HCT116 (cell line): ENCODE measurements around the gene TAT. TPM values are rescaled to one million over a fixed set of nuclear protein-coding genes. Genes with fewer than 3 reads are reported as not detected.

Experiments
- ATAC-seq: fragments of 200-7000 bp; cut with Tn5 transposase; 2 replicates; pipeline ENCODE4 v1.9.1; 2020; ENCODE audit warnings: mild to moderate bottlenecking, moderate library complexity
- BruUV-seq: library from RNA; stranded (reverse); fragments of 400-500 nt; replicated peaks from 2 replicates; lab custom pipeline; 2021; lab: Mats Ljungman, UMichigan
- CTCF ChIA-PET: fragments of 300-600 bp; sonication (Branson Sonifier 250); formaldehyde crosslinking; loops from one replicate; lab custom pipeline; 2021; ENCODE audit warnings: antibody characterized with exemption; lab: Charles Lee
- POLR2A ChIA-PET: fragments of 300-600, 350-600 bp; sonication (Branson Sonifier 250); formaldehyde crosslinking; loops from one replicate; lab custom pipeline; 2021; ENCODE audit warnings: antibody characterized with exemption; lab: Charles Lee
- RAD21 ChIA-PET, 2 experiments: fragments of 300-600 bp; sonication (Branson Sonifier 250); formaldehyde crosslinking; loops; one replicate each; lab custom pipeline; 2023; ENCODE audit warnings: low total read pairs in 2 of 2; ENCODE audit not compliant: uncharacterized antibody in 2 of 2, unreplicated experiment in 2 of 2, low non-redundant PET in 1 of 2; lab: Charles Lee
- DNase-seq: peaks from one replicate; pipeline ENCODE4 v3.0.0-alpha.2; 2010; ENCODE audit warnings: low read depth, low spot score
- H2AFZ ChIP-seq: fragments of 200-600 bp; shearing (Covaris generic), sonication (generic); 2 replicates; pipeline ENCODE4 v1.6.1; 2017; ENCODE audit warnings: low read depth, mixed run types, mixed read lengths, antibody characterized with exemption, low read length; ENCODE audit not compliant: poor library complexity, severe bottlenecking
- H3K27ac ChIP-seq: 2 replicates; pipeline ENCODE4 v1.5.1; 2012; ENCODE audit warnings: low read depth, low read length
- H3K27me3 ChIP-seq: fragments of 200-600 bp; sonication (generic); 2 replicates; pipeline ENCODE4 v1.6.1; 2016; ENCODE audit warnings: mixed run types, low read length, mixed read lengths; ENCODE audit not compliant: insufficient read depth
- H3K36me3 ChIP-seq, 2 experiments: fragments of 200-500 bp in 1 of 2; fragments of 200-600 bp in 1 of 2; sonication (Bioruptor generic) in 1 of 2; sonication (generic) in 1 of 2; 2 replicates each; pipeline versions ENCODE4 v1.5.1 to v1.6.1; 2014 to 2016; ENCODE audit warnings: low read length in 2 of 2, inconsistent platforms in 1 of 2, mixed read lengths in 1 of 2, mixed run types in 1 of 2; ENCODE audit not compliant: insufficient read depth in 2 of 2, control insufficient read depth in 1 of 2
- H3K4me1 ChIP-seq, 2 experiments: fragments of 200-600 bp in 1 of 2; sonication (generic) in 1 of 2; 2 replicates each; pipeline versions ENCODE4 v1.5.1 to v1.6.1; 2012 to 2017; ENCODE audit warnings: low read length in 2 of 2, inconsistent platforms in 1 of 2, mild to moderate bottlenecking in 1 of 2, mixed read lengths in 1 of 2, mixed run types in 1 of 2, moderate library complexity in 1 of 2; ENCODE audit not compliant: insufficient read depth in 2 of 2, control insufficient read depth in 1 of 2
- H3K4me2 ChIP-seq: fragments of 200-600 bp; sonication (generic); 2 replicates; pipeline ENCODE4 v1.6.1; 2017; ENCODE audit warnings: mixed run types, low read length, mixed read lengths
- H3K4me3 ChIP-seq, 2 experiments: fragments of 200-600 bp in 1 of 2; sonication (generic) in 1 of 2; replicated peaks in 1 of 2; 2 replicates each; pipeline ENCODE4 v1.5.1; 2011 to 2016; ENCODE audit warnings: low read length in 2 of 2, control low read depth in 1 of 2, low read depth in 1 of 2, mild to moderate bottlenecking in 1 of 2, mixed read lengths in 1 of 2, mixed run types in 1 of 2
- H3K79me2 ChIP-seq: fragments of 200-600 bp; sonication (generic); 2 replicates; pipeline ENCODE4 v1.6.1; 2017; ENCODE audit warnings: mild to moderate bottlenecking, mixed run types, low read length, moderate library complexity, mixed read lengths; ENCODE audit not compliant: insufficient read depth
- H3K9ac ChIP-seq: fragments of 200-600 bp; sonication (generic); 2 replicates; pipeline ENCODE4 v1.6.1; 2016; ENCODE audit warnings: low read length, mixed read lengths
- H3K9me2 ChIP-seq: fragments of 200-600 bp; sonication (generic), shearing (Covaris generic); 2 replicates; pipeline ENCODE4 v1.6.1; 2017; ENCODE audit warnings: mixed run types, mild to moderate bottlenecking, moderate library complexity; ENCODE audit not compliant: insufficient read depth
- H3K9me3 ChIP-seq, 2 experiments: fragments of 200-500 bp in 1 of 2; fragments of 200-600 bp in 1 of 2; sonication (Bioruptor generic) in 1 of 2; sonication (generic) in 1 of 2; 2 replicates each; pipeline ENCODE4 v1.6.1; 2014 to 2017; ENCODE audit warnings: low read length in 2 of 2, mixed read lengths in 2 of 2, inconsistent platforms in 1 of 2, low read depth in 1 of 2, mild to moderate bottlenecking in 1 of 2, mixed run types in 1 of 2, moderate library complexity in 1 of 2; ENCODE audit not compliant: control insufficient read depth in 1 of 2, insufficient read depth in 1 of 2
- H4K20me1 ChIP-seq: fragments of 200-600 bp; sonication (generic), shearing (Covaris generic); 2 replicates; pipeline ENCODE4 v1.6.1; 2017; ENCODE audit warnings: mixed run types, mild to moderate bottlenecking, moderate library complexity; ENCODE audit not compliant: insufficient read depth
- CBX3 ChIP-seq: IDR thresholded peaks from 2 replicates; pipeline ENCODE4 v1.6.1; 2012; ENCODE audit warnings: low read depth
- EGR1 ChIP-seq: IDR thresholded peaks from 2 replicates; pipeline ENCODE4 v1.6.1; 2012; ENCODE audit warnings: low read depth
- ELF1 ChIP-seq: IDR thresholded peaks from 2 replicates; pipeline ENCODE4 v1.6.1; 2012; ENCODE audit warnings: low read depth, borderline replicate concordance
- EZH2 ChIP-seq: fragments of 200-600 bp; sonication (generic); IDR thresholded peaks from 2 replicates; pipeline ENCODE4 v1.6.1; 2017; ENCODE audit warnings: antibody characterized with exemption, mixed run types
- JUND ChIP-seq: IDR thresholded peaks from 2 replicates; pipeline ENCODE4 v1.6.1; 2012
- POLR2A ChIP-seq: IDR thresholded peaks from 2 replicates; pipeline ENCODE4 v1.7.0; 2011; ENCODE audit warnings: borderline replicate concordance; ENCODE audit not compliant: insufficient read depth, insufficient read length; ENCODE audit errors: extremely low read depth
- POLR2AphosphoS5 ChIP-seq: IDR thresholded peaks from 2 replicates; pipeline ENCODE4 v1.6.1; 2011; ENCODE audit warnings: mild to moderate bottlenecking, low read depth, low read length, moderate library complexity
- intact Hi-C: fragments of 100-400 bp; cut with micrococcal nuclease; formaldehyde crosslinking; loops from 2 replicates; pipeline ENCODE4 v1.10.0; 2022
- total RNA-seq: library from RNA; stranded (reverse); gene quantifications from one replicate; pipeline ENCODE4 v1.2.1, GENCODE V29; 2021; ENCODE audit not compliant: unreplicated experiment
- TF ChIP-seq, protein P1 (sequence below), 3 experiments: fragments of 200-600 bp in 1 of 3; sonication (generic) in 1 of 3; IDR thresholded peaks in 2 of 3; conservative IDR thresholded peaks in 1 of 3; 2 replicates each; pipeline ENCODE4 v1.5.1; 2012 to 2017; ENCODE audit warnings: low read depth in 2 of 3, low read length in 2 of 3, antibody characterized with exemption in 1 of 3, borderline replicate concordance in 1 of 3, control low read depth in 1 of 3, mild to moderate bottlenecking in 1 of 3, mixed read lengths in 1 of 3, mixed run types in 1 of 3, moderate library complexity in 1 of 3; ENCODE audit not compliant: insufficient read depth in 1 of 3
- TF ChIP-seq, protein P2 (sequence below): IDR thresholded peaks from 2 replicates; pipeline ENCODE4 v1.6.1; 2012
- TF ChIP-seq, protein P3 (sequence below): IDR thresholded peaks from 2 replicates; pipeline ENCODE4 v1.6.1; 2011; ENCODE audit warnings: mild to moderate bottlenecking, low read length, moderate library complexity; ENCODE audit not compliant: insufficient replicate concordance; ENCODE audit errors: extremely low read depth

Gene TAT
- total RNA-seq, 1 experiment from 2014 or later: 0.91 TPM

DNA sequence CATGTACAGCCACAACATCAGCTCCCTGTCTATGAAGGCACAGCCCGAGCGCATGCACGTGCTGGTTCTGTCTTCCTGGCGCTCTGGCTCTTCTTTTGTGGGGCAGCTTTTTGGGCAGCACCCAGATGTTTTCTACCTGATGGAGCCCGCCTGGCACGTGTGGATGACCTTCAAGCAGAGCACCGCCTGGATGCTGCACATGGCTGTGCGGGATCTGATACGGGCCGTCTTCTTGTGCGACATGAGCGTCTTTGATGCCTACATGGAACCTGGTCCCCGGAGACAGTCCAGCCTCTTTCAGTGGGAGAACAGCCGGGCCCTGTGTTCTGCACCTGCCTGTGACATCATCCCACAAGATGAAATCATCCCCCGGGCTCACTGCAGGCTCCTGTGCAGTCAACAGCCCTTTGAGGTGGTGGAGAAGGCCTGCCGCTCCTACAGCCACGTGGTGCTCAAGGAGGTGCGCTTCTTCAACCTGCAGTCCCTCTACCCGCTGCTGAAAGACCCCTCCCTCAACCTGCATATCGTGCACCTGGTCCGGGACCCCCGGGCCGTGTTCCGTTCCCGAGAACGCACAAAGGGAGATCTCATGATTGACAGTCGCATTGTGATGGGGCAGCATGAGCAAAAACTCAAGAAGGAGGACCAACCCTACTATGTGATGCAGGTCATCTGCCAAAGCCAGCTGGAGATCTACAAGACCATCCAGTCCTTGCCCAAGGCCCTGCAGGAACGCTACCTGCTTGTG, 40.0 kb downstream of the TAT start:
- H3K9ac ChIP-seq: no peak overlapping the region
- H3K9me3 ChIP-seq: no peaks in the 10 kb centered on the region
- intact Hi-C loops: loop anchor here (5.0 kb wide), 1 partner anchor 125 kb away; no protein-coding TSS in a partner anchor
- no peaks in the 10 kb centered on the region for H4K20me1 ChIP-seq
- BruUV-seq: no TSS peak
- H3K27me3 ChIP-seq: no peaks in the 10 kb centered on the region
- ATAC-seq: no peak
- H2AFZ ChIP-seq: no peak overlapping the region
- no peak for DNase-seq
- no peak overlapping the region for H3K4me3 ChIP-seq
- no peak overlapping the region for H3K4me2 ChIP-seq
- no peaks in the 10 kb centered on the region for H3K9me2 ChIP-seq
- H3K79me2 ChIP-seq: no peaks in the 10 kb centered on the region
- no peaks in the 10 kb centered on the region for H3K4me1 ChIP-seq
- CTCF ChIA-PET: no interaction called here
- H3K36me3 ChIP-seq: no peaks in the 10 kb centered on the region
- RAD21 ChIA-PET: interaction anchor here in 1 of 2 experiments (1.2 kb wide), 1 partner anchor 35 kb away, joined by 3 read pairs; no protein-coding TSS in a partner anchor
- POLR2A ChIA-PET: no interaction called here
- TF ChIP-seq JUND (no peak), CBX3 (no peak), EZH2 (no peak), POLR2AphosphoS5 (no peak)
- TF ChIP-seq, protein P1, sequence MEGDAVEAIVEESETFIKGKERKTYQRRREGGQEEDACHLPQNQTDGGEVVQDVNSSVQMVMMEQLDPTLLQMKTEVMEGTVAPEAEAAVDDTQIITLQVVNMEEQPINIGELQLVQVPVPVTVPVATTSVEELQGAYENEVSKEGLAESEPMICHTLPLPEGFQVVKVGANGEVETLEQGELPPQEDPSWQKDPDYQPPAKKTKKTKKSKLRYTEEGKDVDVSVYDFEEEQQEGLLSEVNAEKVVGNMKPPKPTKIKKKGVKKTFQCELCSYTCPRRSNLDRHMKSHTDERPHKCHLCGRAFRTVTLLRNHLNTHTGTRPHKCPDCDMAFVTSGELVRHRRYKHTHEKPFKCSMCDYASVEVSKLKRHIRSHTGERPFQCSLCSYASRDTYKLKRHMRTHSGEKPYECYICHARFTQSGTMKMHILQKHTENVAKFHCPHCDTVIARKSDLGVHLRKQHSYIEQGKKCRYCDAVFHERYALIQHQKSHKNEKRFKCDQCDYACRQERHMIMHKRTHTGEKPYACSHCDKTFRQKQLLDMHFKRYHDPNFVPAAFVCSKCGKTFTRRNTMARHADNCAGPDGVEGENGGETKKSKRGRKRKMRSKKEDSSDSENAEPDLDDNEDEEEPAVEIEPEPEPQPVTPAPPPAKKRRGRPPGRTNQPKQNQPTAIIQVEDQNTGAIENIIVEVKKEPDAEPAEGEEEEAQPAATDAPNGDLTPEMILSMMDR (IDR thresholded peaks at IDR 0.05 in 2 of 3, conservative IDR thresholded peaks at IDR 0.05 in 1 of 3; ENCODE audit: borderline replicate concordance in 1 of 3, insufficient read depth in 1 of 3, low read depth in 2 of 3, low read length in 2 of 3): no peak
- no peak overlapping the region for H3K27ac ChIP-seq

DNA sequence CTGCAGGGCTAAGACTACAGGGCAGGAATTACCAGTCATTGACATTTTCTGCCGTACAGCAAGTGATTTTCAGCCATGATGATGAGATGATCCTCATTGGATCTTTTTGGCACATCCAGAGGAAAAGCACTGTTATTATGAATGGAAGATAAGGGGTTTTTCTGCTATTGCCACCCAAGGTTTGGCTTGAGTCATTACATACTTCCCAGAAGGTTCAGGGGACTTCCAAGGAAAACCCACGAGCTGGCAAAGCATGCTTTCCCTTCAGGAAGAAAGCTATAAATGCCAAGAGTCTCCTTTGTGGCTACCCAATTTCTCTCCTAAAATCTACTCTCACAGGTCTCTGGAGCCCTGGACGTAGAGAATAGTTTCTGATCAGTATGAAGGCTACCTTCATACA, 44.5 kb downstream of the TAT start:
- H3K4me1 ChIP-seq: no peaks in the 10 kb centered on the region
- H2AFZ ChIP-seq: no peak overlapping the region
- no peak for ATAC-seq
- TF ChIP-seq EGR1 (no peak), JUND (no peak), CBX3 (no peak), ELF1 (no peak), POLR2AphosphoS5 (no peak), POLR2A (no peak)
- TF ChIP-seq, protein P2, sequence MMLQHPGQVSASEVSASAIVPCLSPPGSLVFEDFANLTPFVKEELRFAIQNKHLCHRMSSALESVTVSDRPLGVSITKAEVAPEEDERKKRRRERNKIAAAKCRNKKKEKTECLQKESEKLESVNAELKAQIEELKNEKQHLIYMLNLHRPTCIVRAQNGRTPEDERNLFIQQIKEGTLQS: no peak
- TF ChIP-seq, protein P3, sequence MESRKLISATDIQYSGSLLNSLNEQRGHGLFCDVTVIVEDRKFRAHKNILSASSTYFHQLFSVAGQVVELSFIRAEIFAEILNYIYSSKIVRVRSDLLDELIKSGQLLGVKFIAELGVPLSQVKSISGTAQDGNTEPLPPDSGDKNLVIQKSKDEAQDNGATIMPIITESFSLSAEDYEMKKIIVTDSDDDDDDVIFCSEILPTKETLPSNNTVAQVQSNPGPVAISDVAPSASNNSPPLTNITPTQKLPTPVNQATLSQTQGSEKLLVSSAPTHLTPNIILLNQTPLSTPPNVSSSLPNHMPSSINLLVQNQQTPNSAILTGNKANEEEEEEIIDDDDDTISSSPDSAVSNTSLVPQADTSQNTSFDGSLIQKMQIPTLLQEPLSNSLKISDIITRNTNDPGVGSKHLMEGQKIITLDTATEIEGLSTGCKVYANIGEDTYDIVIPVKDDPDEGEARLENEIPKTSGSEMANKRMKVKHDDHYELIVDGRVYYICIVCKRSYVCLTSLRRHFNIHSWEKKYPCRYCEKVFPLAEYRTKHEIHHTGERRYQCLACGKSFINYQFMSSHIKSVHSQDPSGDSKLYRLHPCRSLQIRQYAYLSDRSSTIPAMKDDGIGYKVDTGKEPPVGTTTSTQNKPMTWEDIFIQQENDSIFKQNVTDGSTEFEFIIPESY: no peak
- TF ChIP-seq, all 23 proteins: peak for 0
- BruUV-seq: no TSS peak
- DNase-seq: no peak
- ChIA-PET CTCF (interaction anchor here (1.0 kb wide), 2 partner anchors 9 to 10 kb away, joined by 3 read pairs; no protein-coding TSS in a partner anchor), RAD21 (no interaction called here), POLR2A (no interaction called here)
- Histone ChIP-seq H3K79me2 (no peaks in the 10 kb centered on the region), H3K4me3 (no peak overlapping the region), H3K9me2 (no peaks in the 10 kb centered on the region), H3K27me3 (no peaks in the 10 kb centered on the region), H3K9ac (no peak overlapping the region), H3K36me3 (no peaks in the 10 kb centered on the region), H3K9me3 (no peaks in the 10 kb centered on the region), H3K27ac (no peak overlapping the region), H3K4me2 (no peak overlapping the region), H4K20me1 (no peaks in the 10 kb centered on the region)
- intact Hi-C loops: no loop called here
